OCI-LY7 (cell line): Measurements from ENCODE around the gene HOXB8. TPM values are rescaled to one million over a fixed set of nuclear protein-coding genes. Genes with fewer than 3 reads are reported as not detected.
A peak's percentile ranks its signal among the peaks of the same experiment; 100 is the strongest.

ENCODE experiments used
- BruUV-seq: library from RNA; stranded (reverse); fragments of 400-500 nt; replicated peaks from 2 replicates; lab custom pipeline; 2021; lab: Mats Ljungman, UMichigan
- CTCF ChIA-PET: fragments of 300-600 bp; sonication (Branson Sonifier 250); formaldehyde crosslinking; loops from one replicate; lab custom pipeline; 2022; ENCODE audit warnings: antibody characterized with exemption; ENCODE audit not compliant: unreplicated experiment; lab: Charles Lee
- POLR2A ChIA-PET: fragments of 300-600 bp; sonication (Branson Sonifier 250); formaldehyde crosslinking; loops from one replicate; lab custom pipeline; 2022; ENCODE audit warnings: antibody characterized with exemption; lab: Charles Lee
- DNase-seq: peaks from one replicate; pipeline ENCODE4 v3.0.0-alpha.2; 2015; ENCODE audit warnings: low spot score
- H2AFZ ChIP-seq: fragments of 200-600 bp; sonication (generic), shearing (Covaris generic); 2 replicates; pipeline ENCODE4 v1.6.1; 2014; ENCODE audit warnings: mild to moderate bottlenecking, antibody characterized with exemption, low read length, moderate library complexity
- H3K27ac ChIP-seq: fragments of 200-600 bp; sonication (generic); 2 replicates; pipeline ENCODE4 v1.5.1; 2014; ENCODE audit warnings: mixed run types, low read depth, mild to moderate bottlenecking, moderate library complexity, low read length, inconsistent platforms; ENCODE audit not compliant: poor library complexity, severe bottlenecking
- H3K36me3 ChIP-seq: fragments of 200-600 bp; sonication (generic); 2 replicates; pipeline ENCODE4 v1.6.1; 2014; ENCODE audit warnings: mild to moderate bottlenecking, antibody characterized with exemption, low read length, moderate library complexity, mixed read lengths; ENCODE audit not compliant: insufficient read depth
- H3K4me1 ChIP-seq: fragments of 200-600 bp; sonication (generic); 2 replicates; pipeline ENCODE4 v1.5.1; 2014; ENCODE audit warnings: mild to moderate bottlenecking, low read length; ENCODE audit not compliant: insufficient read depth, poor library complexity, severe bottlenecking
- H3K4me2 ChIP-seq: fragments of 200-600 bp; sonication (generic); 2 replicates; pipeline ENCODE4 v1.6.1; 2014; ENCODE audit warnings: mild to moderate bottlenecking, low read length
- H3K4me3 ChIP-seq: fragments of 200-600 bp; sonication (generic); 2 replicates; pipeline ENCODE4 v1.5.1; 2014; ENCODE audit warnings: mild to moderate bottlenecking, low read depth, low read length; ENCODE audit not compliant: poor library complexity, severe bottlenecking
- H3K79me2 ChIP-seq: fragments of 200-600 bp; sonication (generic); 2 replicates; pipeline ENCODE4 v1.6.1; 2016; ENCODE audit warnings: low read depth, mild to moderate bottlenecking, low read length, moderate library complexity, mixed read lengths; ENCODE audit not compliant: insufficient read depth
- H3K9me2 ChIP-seq: fragments of 200-600 bp; sonication (generic); 2 replicates; pipeline ENCODE4 v1.6.1; 2016; ENCODE audit warnings: mild to moderate bottlenecking, low read length, mixed read lengths; ENCODE audit not compliant: insufficient read depth
- H3K9me3 ChIP-seq: fragments of 200-600 bp; sonication (generic); 2 replicates; pipeline ENCODE4 v1.6.1; 2014; ENCODE audit warnings: mild to moderate bottlenecking, mixed run types, low read length, mixed read lengths
- H4K20me1 ChIP-seq: fragments of 200-600 bp; sonication (generic); 2 replicates; pipeline ENCODE4 v1.6.1; 2014; ENCODE audit warnings: mild to moderate bottlenecking, antibody characterized with exemption, low read length, moderate library complexity, mixed read lengths; ENCODE audit not compliant: insufficient read depth
- EZH2phosphoT487 ChIP-seq: fragments of 200-600 bp; sonication (generic); IDR thresholded peaks from 2 replicates; pipeline ENCODE4 v1.6.1; 2018; ENCODE audit warnings: low read depth, borderline replicate concordance, mild to moderate bottlenecking, mixed run types, antibody characterized with exemption, low read length, moderate library complexity, mixed read lengths
- intact Hi-C: fragments of 100-400 bp; cut with micrococcal nuclease; formaldehyde crosslinking; loops from one replicate; pipeline ENCODE4 v1.10.0; 2022; ENCODE audit not compliant: unreplicated experiment
- total RNA-seq, 2 experiments: library from RNA; depleted of rRNA in 1 of 2; stranded (reverse); fragments of >200 nt in 1 of 2; shearing (Covaris generic) in 1 of 2; gene quantifications; 2 replicates each; pipeline ENCODE4 v1.2.3, GENCODE V29; 2014 to 2022
- TF ChIP-seq, protein P1 (sequence below): fragments of 200-600 bp; sonication (generic); conservative IDR thresholded peaks from 2 replicates; pipeline ENCODE4 v1.5.1; 2014; ENCODE audit warnings: mild to moderate bottlenecking, antibody characterized with exemption, low read length, moderate library complexity, mixed read lengths

HOXB8 gene
- total RNA-seq, 2 experiments from 2014 or later = not detected

DNA sequence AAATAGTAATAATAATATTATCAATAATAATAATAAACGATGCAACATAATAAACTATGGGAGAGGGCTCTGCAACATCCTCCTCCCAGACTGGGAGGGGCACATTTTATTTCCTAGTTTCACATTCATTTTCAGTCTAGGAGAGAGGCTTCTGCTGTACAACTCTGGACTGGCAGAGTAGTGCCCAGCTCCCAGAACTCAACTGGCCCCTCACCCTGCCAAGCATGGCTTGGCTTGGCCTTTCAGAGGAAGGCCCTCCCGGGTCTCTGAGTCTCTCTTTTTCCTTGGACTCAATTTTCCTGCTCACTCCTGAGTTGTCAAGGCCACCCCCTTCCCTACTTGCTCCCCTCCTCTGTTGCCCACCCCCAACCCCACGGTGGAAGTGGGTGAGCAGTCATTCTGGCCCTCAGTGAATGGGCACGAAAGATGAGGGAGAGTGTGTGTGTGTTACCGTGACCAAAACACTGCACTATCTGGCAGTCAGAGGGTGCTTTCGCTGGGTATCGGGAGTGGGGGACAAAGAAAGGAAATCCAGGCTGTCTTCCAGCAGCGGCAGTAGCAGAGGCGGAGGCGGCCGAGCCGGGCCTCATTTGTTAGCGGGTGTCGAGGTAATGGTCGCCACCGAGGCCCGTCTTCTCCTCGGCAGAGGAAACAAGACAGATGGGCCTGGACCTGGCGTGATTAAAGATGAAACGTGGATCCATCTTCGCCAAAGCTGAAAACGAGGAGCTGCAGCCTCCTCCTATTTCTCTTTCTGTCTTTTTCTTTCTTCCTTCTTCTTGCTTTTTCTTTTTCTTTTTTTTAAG, 39.2 kb downstream of the HOXB8 start:
- POLR2A ChIA-PET = no interaction called here
- Histone ChIP-seq H2AFZ (no peak overlapping the region), H3K4me2 (no peak overlapping the region), H3K9me2 (no peaks in the 10 kb centered on the region), H3K36me3 (peaks cover 5% of the 10 kb centered on the region; the same call in 1 of the 2 replicates), H3K27ac (no peak overlapping the region), H3K4me1 (peaks cover 19% of the 10 kb centered on the region), H3K79me2 (peaks cover 6% of the 10 kb centered on the region; the same call in 1 of the 2 replicates), H3K9me3 (no peaks in the 10 kb centered on the region), H3K4me3 (no peak overlapping the region), H4K20me1 (no peaks in the 10 kb centered on the region)
- CTCF ChIA-PET = no interaction called here
- BruUV-seq = TSS peak; percentile 74
- no peak for DNase-seq
- intact Hi-C loops = no loop called here
- no peak for TF ChIP-seq EZH2phosphoT487
- TF ChIP-seq, protein P1, sequence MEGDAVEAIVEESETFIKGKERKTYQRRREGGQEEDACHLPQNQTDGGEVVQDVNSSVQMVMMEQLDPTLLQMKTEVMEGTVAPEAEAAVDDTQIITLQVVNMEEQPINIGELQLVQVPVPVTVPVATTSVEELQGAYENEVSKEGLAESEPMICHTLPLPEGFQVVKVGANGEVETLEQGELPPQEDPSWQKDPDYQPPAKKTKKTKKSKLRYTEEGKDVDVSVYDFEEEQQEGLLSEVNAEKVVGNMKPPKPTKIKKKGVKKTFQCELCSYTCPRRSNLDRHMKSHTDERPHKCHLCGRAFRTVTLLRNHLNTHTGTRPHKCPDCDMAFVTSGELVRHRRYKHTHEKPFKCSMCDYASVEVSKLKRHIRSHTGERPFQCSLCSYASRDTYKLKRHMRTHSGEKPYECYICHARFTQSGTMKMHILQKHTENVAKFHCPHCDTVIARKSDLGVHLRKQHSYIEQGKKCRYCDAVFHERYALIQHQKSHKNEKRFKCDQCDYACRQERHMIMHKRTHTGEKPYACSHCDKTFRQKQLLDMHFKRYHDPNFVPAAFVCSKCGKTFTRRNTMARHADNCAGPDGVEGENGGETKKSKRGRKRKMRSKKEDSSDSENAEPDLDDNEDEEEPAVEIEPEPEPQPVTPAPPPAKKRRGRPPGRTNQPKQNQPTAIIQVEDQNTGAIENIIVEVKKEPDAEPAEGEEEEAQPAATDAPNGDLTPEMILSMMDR = no peak

DNA sequence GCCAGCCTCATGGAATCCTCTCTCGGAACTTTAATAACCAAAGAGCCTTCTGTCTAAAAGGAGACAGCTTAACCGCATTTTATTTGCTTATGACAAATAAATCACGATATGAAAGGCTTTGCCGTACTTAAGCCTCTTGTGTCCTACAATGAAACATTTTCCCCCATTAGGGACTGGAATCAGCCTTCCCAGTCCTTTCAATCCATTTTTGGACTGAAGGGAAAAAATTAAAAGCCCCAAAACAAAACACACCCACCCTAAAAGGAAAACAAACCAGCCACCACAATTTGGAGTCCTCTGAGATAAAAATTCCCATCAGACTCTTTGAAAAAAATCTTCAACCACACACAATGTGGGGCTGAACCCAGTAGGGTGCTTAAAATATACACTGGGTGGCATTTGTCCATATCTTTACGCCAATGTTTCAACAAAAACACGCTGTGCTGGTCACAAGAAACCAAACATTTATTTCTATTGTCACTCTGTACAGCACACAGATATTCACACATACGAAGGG, 40.0 kb downstream of the HOXB8 start:
- intact Hi-C loops = no loop called here
- no peaks in the 10 kb centered on the region for H3K9me3 ChIP-seq
- no peak overlapping the region for H3K4me2 ChIP-seq
- H4K20me1 ChIP-seq = no peaks in the 10 kb centered on the region
- no TSS peak for BruUV-seq
- H3K4me3 ChIP-seq = no peak overlapping the region
- H2AFZ ChIP-seq = no peak overlapping the region
- no peak overlapping the region for H3K27ac ChIP-seq
- peaks cover 19% of the 10 kb centered on the region for H3K4me1 ChIP-seq
- H3K36me3 ChIP-seq = peaks cover 5% of the 10 kb centered on the region; the same call in 1 of the 2 replicates
- H3K9me2 ChIP-seq = no peaks in the 10 kb centered on the region
- ChIA-PET CTCF (no interaction called here), POLR2A (no interaction called here)
- no peak for DNase-seq
- H3K79me2 ChIP-seq = peaks cover 6% of the 10 kb centered on the region; the same call in 1 of the 2 replicates
- TF ChIP-seq, protein P1 = no peak
- TF ChIP-seq EZH2phosphoT487 = no peak
